GM21786 (cell line): ENCODE data around the gene ADD1.

Experiments
- ATAC-seq: cut with Tn5 transposase; IDR thresholded peaks from one replicate; pipeline ENCODE4 v1.9.1; 2021; ENCODE audit not compliant: unreplicated experiment

Gene ADD1, protein sequence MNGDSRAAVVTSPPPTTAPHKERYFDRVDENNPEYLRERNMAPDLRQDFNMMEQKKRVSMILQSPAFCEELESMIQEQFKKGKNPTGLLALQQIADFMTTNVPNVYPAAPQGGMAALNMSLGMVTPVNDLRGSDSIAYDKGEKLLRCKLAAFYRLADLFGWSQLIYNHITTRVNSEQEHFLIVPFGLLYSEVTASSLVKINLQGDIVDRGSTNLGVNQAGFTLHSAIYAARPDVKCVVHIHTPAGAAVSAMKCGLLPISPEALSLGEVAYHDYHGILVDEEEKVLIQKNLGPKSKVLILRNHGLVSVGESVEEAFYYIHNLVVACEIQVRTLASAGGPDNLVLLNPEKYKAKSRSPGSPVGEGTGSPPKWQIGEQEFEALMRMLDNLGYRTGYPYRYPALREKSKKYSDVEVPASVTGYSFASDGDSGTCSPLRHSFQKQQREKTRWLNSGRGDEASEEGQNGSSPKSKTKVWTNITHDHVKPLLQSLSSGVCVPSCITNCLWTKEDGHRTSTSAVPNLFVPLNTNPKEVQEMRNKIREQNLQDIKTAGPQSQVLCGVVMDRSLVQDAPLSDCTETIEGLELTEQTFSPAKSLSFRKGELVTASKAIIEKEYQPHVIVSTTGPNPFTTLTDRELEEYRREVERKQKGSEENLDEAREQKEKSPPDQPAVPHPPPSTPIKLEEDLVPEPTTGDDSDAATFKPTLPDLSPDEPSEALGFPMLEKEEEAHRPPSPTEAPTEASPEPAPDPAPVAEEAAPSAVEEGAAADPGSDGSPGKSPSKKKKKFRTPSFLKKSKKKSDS

DNA sequence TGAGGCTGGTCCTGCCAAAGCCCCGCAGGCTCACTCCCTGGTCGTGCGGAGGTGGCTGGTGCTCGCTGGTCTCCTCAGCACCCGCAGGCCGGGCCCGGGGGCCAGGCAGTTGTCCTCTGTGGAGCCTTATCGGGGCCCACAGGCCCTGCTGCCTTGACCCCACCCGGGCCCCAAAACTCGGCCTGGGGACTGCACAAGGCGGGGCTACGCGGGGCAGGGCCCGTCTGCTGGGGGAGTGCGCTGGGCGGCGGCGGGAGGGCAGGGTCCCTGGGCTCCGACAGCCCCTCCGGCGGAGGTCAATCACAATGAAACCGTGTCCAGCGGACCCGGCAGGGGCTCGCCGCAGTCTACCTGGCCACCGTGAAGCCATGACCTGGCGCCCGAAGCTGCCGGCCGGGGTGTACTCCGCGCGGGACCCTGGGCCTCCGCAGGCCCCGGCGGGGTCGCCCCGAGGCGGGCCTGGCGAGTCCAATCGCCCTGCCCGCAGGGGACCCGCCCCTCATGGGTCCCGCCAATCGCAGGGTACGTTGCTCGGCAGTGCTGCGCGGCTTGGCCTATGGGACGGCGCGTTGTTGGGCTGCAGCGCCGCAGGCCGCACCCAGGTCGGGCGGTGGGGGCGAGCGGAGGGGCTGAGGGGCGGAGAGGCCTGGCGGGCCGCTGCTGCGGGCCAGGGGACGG, at the start of gene ADD1:
TSS of gene ADD1 (plus strand) at position 582 of the 678 bp plus-strand sequence. CDS start 32,072 bp downstream, outside the sequence.
- peak; percentile 77 for ATAC-seq

DNA sequence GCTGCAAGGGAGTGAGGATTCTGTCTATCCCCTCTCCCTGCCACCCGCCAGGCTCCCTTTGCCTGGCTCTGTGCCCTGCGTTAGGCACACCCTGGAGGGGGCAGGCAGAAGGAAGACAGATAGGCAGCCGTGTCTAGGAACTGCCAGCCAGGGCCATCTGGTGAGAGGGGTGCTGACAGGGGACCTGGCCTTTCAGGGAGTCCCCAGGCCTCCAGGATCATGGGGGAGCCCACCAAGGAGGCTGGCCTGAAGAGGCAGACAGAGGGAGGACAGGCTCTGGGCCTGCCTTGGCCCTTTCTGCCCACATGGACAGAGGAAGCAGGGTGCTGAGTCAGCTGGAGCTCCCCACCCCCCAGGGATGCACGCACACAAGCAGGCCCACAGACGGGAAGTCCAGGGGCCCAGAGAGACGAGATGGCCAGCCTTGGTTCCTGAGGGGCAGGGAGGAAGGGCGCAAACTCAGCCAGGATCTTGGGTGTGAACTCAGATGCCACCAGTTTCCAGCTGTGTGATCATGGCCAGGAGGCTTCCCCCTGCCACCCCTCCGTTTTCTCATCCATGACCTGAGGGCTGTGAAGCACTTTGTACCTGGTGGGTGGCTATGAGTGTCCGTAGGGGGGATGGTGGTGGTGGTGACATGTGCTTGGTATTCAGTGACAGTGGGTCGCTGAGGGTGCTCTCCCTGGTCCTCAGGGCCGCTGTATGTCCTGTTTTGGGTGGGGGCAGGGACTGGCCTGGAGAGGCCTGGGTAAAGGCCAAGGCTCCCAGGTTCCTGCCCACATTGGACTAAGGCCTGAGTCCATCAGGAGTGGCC, 49.0 kb upstream of the ADD1 start:
- no peak for ATAC-seq

DNA sequence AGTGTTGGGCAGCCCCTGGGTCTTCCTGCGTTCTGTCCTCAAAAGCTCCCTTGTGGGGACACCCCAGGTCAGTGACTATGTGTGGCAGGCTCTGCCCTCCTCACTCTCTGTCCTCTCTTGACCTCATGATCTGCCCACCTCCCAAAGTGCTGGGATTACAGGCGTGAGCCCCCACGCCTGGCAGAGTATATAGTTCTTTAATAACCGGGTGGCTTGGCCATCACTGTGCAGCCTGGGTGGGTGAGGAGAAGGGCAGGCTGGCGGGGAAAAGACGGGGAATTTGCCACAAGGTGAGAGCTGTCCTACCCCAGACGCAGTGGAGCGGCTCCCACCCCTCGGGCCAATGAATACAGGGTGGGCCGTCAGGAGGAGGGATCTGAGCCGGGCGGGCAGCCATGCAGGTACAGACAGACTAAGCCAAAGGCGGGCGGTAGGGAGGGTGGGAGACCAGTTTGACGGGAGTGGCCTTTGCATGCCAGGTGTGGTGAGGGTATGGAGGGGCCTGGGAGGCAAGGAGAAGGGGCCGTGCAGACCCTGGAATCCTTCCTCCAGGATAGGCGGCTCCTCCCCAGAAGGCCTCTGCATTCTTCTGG, 48.2 kb upstream of the ADD1 start:
- ATAC-seq: no peak

DNA sequence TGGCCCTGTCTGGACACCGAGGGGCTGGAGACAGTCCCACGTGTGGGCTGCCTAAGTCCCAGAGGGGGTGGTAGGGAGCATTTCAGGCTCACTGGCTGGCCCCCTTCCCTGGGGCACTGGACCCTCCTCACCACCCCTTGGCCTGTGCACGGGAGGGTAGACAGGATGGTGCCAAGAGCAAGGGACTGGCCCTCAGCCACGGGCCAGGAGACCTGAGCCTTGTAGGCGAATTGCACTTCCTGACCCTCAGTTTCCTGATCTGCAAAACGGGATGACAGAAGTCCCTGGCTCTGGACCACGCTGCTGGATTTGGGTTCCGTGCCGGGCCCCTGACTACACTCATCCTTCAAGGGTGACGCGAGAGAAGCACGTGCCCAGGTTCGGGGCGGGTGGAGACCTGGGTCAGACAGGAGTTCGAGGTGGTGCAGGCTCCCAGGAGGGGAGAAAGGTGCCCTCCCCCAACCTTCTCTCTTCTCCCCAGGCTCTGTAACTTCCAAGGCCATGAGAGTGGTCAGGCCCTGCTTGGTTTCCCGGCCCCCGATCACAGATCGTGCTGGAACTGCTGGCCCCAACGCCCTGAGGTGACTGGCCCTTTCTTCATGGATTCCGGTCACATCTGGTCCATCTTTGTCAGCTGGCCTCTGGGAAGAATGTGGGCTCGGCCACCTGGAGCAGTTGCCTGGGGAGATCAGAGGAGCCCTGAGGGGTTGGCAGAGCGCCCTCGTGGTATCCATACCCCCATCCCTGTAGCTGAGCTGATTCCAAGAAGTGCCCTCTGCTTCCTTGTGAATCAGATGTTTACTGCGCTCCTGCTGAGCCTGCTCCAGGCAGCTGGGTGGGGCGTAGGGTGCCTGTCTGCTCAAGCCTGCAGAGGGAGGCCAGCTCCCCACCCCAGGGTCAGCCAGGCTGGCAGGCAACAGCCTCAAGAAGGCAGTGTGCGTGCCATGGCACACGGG, 47.5 kb upstream of the ADD1 start:
- ATAC-seq: no peak

DNA sequence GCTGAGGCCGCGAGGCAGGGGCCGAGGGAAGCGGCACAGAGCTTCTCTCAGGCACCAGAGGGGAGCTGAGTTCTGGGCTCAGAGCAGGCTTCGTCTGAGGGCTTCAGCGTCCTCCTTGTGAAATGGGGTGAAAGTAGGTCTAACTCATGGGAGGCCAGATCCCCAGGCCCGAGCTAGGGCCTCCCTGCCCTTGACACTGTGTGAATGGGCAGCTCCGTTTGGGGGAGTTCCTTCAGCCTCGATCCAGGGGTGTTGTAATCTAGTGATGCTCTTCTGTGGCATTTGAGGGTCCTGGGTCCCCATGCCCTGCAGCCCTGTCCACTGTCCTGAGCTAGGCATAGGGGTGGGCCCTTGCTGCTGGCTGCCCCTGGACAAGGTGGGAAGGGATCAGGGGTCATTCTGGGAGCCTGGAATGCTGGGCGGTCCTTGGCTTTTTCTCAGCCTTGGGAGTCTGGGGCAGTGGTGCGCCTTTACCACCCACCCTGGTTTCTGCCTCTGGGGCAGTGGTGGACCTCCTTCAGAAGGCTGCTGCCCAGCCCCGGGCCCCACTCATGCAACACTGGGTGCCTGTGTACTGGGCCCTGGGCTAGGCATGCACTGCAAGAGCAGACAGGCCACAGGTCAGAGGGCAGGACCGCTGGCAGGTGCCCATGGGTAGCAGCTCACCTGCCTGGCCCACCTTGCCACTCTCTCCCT, 46.6 kb upstream of the ADD1 start:
- no peak for ATAC-seq

DNA sequence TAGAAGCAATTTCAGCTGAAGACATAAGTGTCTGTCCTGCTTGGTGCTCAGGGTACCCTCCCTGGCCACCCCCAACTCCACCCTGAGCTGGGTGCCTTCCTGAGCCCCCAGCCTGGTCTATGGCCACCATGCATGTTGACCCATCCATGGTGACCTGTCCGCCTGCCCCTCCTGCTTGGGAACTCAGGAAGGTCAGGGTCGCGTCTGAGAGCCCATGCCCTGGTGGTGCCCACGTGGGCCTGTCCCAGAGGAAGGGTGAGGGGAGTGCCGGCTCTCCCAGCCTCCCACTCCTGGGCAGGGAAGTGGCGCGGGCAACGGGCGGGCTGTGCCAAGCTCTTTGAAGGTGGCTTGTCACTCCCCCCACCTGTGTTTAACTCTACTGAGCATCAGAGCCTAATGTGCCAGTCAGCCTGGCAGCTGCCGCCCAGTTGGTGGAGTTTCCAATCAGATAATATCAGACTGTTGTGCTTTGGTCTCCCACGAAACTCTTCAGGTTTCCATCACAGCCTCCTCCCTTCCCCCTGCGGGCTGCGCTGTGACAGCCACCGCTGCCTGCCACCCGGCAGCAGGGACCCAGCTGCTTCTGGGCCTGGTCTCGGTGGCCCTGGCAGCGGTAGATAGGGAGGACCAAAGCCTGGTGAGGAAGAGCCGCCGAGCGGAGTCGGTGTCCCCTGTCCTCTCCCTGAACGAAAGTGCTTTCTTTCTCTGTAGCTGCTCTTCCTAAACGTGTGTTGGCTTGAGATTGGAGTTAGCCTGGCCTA, 45.9 kb upstream of the ADD1 start:
- ATAC-seq: no peak

DNA sequence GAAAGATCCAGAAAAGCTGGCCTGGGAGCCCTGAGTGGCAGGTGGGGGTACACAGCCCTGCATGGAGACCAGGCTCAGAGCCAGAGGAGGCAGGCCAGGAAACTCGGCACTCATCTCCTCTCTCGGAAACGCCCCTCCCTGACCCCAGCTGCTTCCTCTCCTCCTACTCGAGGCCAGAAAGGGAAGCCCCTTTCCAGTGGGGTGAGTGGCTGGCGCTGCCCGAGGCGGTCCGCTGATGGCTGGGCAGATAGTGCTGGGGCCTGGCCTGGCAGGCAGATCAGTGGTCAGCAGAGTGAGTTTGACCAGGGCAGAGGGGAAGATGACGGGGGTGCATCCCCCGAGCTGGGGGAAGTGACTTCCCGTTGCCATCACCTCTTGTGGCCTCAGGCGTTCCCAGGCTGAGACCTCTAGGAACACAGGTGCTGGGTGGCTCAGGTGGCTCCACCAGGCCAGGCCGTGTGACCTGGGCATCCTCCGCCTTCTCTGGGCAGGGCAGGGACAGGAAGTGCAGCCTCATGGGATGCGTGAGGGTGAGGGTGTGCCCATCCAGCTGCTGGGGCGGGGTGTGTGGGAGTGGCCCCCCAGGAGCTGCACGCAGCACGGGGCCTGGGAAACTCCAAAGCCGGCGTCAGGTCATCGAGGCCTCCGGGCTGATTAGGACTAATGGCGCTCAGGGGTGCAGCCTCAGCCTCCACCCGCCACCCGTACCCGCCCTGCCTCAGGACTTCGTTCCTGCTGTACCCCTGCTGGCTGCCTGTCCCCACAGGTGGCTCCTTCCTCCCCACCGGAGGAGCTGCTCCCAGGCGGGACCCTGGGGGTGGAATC, 45.0 kb upstream of the ADD1 start:
- peak; percentile 45 for ATAC-seq

DNA sequence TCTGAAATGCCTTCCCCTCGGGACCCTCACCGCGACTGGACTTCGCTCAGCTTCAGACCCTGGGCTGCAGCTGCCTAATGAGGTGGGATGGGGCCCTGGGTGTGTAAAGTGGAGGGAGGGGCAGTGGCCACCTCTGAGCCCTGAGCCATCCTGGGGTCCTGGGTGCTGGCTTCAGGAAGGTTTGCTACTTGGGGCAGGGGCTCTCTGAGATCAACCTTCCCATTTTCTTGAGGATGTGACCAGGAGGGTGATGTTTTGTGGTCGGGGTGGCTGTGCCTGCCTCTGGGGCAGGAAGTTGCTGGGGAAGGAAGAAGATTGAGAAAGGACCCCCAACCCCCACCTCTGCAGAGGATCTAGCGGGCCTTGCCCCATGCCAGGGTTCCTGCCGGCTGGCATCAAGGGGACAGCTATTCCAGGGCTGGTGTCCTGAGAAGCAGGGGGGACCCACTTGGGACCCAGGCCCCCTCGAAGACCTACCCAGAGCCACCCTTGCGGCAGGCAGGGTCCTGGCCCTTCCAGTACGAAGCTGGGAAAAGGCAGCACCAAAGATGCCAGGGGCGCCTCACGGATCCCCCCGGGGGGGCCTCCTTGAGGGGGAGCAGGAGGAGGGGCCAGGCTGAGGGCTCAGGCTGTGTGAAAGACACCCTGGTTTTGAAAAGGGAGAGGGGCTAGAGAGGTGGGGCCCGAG, 44.3 kb upstream of the ADD1 start:
- no peak for ATAC-seq

DNA sequence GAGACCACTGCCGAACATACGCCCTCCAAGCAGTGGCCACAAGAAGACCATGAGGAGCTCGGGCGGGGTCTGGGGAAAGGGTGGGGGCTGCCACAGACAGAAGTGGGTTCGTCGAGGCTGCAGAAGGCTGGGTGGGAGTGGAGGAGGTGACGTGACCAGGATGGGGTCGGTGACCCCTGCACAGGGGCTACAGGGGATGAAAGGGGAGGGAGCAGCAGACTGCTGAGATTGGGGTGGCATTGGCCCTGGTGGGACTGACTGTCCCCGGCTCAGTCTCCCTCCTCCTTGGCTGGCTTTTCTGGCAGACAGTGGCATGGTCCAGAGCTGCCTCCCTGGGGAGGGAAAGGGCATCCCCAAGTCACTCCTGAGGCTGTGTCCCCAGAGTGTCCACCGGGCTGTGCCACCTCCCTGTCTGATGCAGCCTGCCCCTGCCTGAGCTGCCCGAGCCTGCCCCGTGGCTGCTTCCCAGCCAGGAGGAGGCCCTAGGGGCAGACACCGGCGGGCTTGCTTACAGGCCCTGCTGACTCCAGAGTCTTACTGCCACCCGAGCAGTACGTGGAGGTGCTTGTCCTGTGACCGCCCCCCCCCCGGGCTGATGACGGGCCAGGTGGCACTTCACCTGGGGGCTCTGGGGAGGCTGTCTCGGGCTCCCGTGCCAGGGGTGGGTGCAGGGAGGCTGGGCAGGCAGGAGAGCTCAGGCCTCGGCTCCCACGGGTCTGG, 43.5 kb upstream of the ADD1 start:
- no peak for ATAC-seq

DNA sequence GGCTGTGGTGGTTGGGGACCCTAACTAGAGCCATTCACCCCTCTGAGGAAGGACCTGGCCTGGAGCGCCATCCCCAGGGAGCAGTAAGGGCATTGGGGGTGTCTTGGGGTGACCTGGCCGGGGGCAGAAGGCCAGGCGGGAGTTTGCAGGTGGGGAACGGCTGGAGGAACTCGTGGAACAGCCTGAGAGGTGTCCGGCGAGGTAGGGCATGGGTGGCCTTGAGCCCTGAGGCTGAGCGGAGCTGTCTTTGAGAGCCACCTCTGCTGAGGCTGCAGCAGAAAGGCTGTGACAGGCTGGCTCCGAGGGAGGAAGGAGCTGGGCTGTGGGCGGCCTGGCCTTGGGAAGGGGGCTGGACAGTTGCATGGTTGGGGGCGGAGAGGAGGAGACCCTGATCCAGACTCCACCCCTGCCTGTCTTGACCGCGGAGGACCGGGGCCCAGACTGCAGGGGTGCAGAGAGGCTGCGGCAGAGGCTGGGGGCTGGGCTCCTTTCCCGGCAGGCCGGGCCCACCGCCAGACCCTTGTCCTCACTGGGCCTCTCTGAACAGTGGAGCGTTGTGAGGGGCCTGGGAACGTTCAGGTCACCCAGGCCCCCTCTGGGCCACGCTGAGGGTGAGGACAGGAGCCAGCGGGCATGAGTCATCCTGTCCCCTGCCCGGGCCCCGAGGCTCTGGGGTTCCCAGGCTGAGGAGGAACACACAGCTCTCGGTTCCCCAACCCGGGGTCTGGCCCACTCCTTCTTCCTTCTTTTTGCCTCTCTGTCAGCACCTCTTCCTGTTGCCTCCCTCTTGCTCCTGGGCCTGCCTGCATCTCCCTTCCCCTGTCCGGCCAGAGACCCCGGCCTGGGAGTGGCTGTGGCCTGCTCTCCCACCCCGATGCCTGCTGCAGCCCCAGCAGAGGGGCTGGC, 42.7 kb upstream of the ADD1 start:
- ATAC-seq: no peak

DNA sequence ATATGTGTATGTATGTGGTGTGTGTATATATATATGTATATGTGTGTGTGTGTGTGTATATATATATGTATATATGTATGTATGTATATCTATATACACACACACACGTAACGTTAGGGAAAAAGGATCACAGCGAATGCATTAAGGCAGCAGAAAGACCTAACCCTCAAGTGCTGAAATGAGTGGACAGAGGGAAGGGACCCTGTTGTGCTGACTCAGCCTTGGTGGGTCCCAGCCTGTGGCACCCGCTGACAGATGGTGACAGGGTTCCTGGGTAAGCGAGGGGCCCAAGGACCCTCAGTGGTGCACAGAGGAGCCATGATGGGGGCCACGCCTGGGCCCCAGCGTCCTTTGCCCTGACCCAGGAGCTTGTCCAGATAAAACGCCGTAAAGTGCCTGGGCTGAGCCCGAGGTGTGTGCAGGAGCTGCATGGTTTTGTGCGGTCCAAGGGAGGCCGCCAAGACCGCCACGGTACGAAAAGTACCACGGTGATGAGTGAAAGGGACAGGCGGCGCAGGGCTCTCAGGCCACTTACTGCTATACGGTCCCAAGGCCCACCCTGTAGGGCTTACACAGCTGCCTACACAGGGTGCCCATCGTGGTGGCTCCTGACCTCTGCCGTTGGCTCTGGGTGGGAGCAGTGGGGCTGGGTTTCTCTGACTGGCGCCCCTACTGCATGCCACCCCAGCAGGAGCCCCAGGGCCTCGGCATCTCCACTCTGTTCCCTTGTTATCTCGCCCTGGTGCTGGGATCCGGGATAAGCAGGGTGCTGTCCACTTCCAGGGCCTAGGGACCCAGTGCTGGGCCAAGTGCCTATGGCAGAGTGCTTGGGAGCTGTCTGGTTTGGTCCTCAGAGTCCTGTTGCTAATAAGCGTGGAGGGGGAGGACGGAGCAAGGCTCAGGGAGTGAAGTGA, 40.8 kb upstream of the ADD1 start:
- no peak for ATAC-seq

DNA sequence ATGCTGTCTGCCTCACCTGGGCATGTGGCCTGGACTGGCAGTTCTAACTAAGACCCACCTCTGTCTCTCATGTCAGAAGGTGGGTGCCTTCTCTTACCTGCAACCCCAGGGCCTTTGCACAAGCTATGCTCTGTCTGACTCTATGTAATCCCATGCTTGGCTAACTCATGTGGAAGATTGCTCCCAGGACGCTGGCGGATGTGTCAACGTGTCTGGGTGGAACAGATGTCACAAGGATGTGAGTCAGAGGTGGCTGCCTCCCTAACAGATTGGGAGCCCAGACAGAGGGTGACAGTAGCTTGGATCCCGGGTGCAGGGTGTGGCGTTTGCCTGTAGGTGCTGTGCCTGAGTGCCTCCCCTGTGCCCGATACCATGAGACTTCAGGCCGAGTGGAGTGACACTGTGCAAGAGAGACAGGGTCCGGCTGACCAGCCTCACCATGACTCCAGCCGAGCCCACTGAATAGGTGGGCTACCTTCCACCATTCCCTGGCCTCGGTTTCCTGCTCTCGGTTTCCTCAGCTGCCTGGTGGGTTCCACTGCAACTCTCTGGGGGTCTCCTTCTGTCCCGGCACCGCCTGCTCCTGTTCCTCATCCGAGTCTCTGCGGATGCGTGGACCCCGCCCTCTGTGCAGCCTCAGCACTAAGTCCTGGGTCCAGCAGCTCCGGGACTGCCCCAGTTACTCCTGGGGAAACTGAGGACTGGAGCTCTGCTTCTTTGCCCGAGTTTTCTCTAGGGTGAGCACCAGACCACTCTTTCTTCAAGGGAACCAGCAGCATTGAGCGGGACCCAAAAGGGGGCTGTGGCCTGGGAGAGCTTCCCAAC, 39.8 kb upstream of the ADD1 start:
- ATAC-seq: no peak

DNA sequence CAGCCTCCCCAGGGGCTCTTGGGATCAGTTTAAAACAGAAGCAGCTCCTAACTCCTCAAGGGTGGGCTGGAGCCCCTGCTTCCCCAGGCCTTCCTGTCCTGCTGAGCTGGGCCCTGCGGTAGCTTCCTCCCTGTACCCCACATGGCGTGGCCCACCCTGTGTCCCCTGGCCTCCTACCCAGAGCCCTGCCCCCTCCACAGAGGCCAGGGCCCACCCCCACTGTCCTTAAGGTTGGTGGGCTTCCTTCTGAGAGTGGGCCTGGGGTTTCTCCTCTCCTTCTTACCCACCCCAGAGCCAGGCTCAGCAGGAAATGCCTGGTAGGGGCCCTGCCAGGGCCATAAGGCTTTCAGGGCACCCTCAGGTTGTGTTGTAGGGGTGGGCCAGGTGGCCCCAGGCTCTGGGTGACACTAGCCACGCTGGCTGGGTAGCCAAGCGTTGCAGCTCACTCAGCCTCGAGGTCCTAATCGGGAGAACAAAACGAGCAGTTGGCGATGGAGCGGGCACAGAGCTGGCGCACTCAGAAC, 39.1 kb upstream of the ADD1 start:
- no peak for ATAC-seq
